Tibial nerve (tissue), 4 donors: ENCODE measurements around the gene COL8A2.

Experiments
- EP300 ChIP-seq, 2 donors: sonication (generic); formaldehyde crosslinking; IDR thresholded peaks; one replicate each; pipeline ENCODE4 v1.6.1; 2017; ENCODE audit warnings: antibody characterized with exemption in 2 of 2, mild to moderate bottlenecking in 1 of 2
- POLR2A ChIP-seq, 2 donors: fragments of 450-650 bp; IDR thresholded peaks; one replicate each; pipeline ENCODE4 v1.6.1; 2017; ENCODE audit warnings: antibody characterized with exemption in 2 of 2, mild to moderate bottlenecking in 2 of 2, moderate library complexity in 2 of 2
- TF ChIP-seq, protein P1 (sequence below), 5 experiments: fragments of 200-600 bp in 3 of 5; fragments of 450-650 bp in 2 of 5; sonication (generic) in 3 of 5; IDR thresholded peaks; one replicate each; pipeline ENCODE4 v1.5.1; 2016 to 2019; ENCODE audit warnings: antibody characterized with exemption in 5 of 5, mild to moderate bottlenecking in 3 of 5, moderate library complexity in 2 of 5

GRCh38 chr1:36096500-36097432 lies 28.3 kb downstream of the COL8A2 start:
- TF ChIP-seq, protein P1, sequence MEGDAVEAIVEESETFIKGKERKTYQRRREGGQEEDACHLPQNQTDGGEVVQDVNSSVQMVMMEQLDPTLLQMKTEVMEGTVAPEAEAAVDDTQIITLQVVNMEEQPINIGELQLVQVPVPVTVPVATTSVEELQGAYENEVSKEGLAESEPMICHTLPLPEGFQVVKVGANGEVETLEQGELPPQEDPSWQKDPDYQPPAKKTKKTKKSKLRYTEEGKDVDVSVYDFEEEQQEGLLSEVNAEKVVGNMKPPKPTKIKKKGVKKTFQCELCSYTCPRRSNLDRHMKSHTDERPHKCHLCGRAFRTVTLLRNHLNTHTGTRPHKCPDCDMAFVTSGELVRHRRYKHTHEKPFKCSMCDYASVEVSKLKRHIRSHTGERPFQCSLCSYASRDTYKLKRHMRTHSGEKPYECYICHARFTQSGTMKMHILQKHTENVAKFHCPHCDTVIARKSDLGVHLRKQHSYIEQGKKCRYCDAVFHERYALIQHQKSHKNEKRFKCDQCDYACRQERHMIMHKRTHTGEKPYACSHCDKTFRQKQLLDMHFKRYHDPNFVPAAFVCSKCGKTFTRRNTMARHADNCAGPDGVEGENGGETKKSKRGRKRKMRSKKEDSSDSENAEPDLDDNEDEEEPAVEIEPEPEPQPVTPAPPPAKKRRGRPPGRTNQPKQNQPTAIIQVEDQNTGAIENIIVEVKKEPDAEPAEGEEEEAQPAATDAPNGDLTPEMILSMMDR (IDR thresholded peaks at IDR 0.05) = peak in 1 of 5 experiments; percentile 12
- no peak for TF ChIP-seq POLR2A (IDR thresholded peaks at IDR 0.05)
- no peak for TF ChIP-seq EP300 (IDR thresholded peaks at IDR 0.05)
